SH-SY5Y (cell line): ENCODE results near the gene TUBGCP5.

Experiments used
- GATA2 ChIP-seq: IDR thresholded peaks from 2 replicates; pipeline ENCODE4 v1.6.1; 2011; ENCODE audit warnings: mild to moderate bottlenecking, low read depth, low read length
- GATA3 ChIP-seq: IDR thresholded peaks from 2 replicates; pipeline ENCODE4 v1.6.1; 2011; ENCODE audit warnings: low read depth, mild to moderate bottlenecking, low read length, moderate library complexity

DNA sequence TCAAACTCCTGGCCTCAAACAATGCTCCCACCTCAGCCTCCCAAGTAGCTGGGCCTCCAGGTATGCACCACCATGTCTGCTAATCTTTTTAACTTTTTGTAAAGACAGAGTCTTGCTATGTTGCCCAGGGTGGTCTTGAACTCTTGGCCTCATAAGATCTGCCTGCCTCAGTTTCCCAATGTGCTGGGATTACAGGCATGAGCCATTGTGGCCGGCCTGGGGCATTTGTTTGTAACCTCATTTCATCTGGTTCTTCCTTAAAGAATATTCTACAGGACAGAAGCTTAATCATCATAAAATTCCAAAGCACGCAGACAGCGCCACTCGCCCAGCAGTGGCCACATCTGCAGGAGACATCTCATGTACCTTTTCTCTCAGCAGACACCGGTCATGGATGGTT lies 35.6 kb downstream of the TUBGCP5 start:
- no peak for TF ChIP-seq GATA2
- no peak for TF ChIP-seq GATA3
